IMR-90 (cell line): Measurements from ENCODE around the gene ZNF286A. TPM values are rescaled to one million over a fixed set of nuclear protein-coding genes. Genes with fewer than 3 reads are reported as not detected.
"Not testable (repeated sequence)": the region's sequence is repeated elsewhere in the genome, so short reads cannot be mapped to it uniquely, and the experiment has no call there.

Source experiments
- ATAC-seq: fragments of 200-7000 bp; cut with Tn5 transposase; 2 replicates; pipeline ENCODE4 v1.9.1; 2020; ENCODE audit warnings: low read depth, mild to moderate bottlenecking, moderate library complexity
- BruUV-seq: library from RNA; stranded (reverse); fragments of 400-500 nt; replicated peaks from 2 replicates; lab custom pipeline; 2021; lab: Mats Ljungman, UMichigan
- CTCF ChIA-PET: fragments of 300-600 bp; formaldehyde crosslinking; extraction: SDS; loops from one replicate; lab custom pipeline; 2021; ENCODE audit warnings: antibody characterized with exemption; lab: Yijun Ruan, JAX
- POLR2A ChIA-PET: fragments of 300-600 bp; sonication (Branson Sonifier 250); formaldehyde crosslinking; loops from one replicate; lab custom pipeline; 2022; ENCODE audit warnings: antibody characterized with exemption; ENCODE audit not compliant: unreplicated experiment; lab: Charles Lee
- DNase-seq: peaks from one replicate; pipeline ENCODE4 v3.0.0; 2013
- H2AFZ ChIP-seq: replicated peaks from 2 replicates; pipeline ENCODE3; 2013; ENCODE audit warnings: low read length, mild to moderate bottlenecking; ENCODE audit not compliant: poor library complexity
- H2AK5ac ChIP-seq: 2 replicates; pipeline ENCODE4 v1.6.1; 2013; ENCODE audit warnings: low read depth, low read length, inconsistent platforms
- H2AK9ac ChIP-seq: replicated peaks from 2 replicates; pipeline ENCODE3; 2013; ENCODE audit warnings: mild to moderate bottlenecking, low read depth, low read length, moderate library complexity; ENCODE audit not compliant: poor library complexity
- H2BK120ac ChIP-seq: 2 replicates; pipeline ENCODE4 v1.6.1; 2013; ENCODE audit warnings: low read depth, low read length, inconsistent platforms
- H2BK15ac ChIP-seq: 3 replicates; pipeline ENCODE4 v1.6.1; 2013; ENCODE audit warnings: low read depth, low read length, inconsistent platforms
- H2BK20ac ChIP-seq: 2 replicates; pipeline ENCODE4 v1.6.1; 2013; ENCODE audit warnings: low read depth, mild to moderate bottlenecking, inconsistent platforms, low read length, moderate library complexity
- H2BK5ac ChIP-seq: 2 replicates; pipeline ENCODE4 v1.6.1; 2013; ENCODE audit warnings: mild to moderate bottlenecking, low read depth, low read length, inconsistent platforms; ENCODE audit not compliant: poor library complexity, severe bottlenecking
- H3K14ac ChIP-seq: replicated peaks from 2 replicates; pipeline ENCODE4 v1.6.1; 2013; ENCODE audit warnings: low read depth, low read length, inconsistent platforms
- H3K18ac ChIP-seq: 2 replicates; pipeline ENCODE4 v1.6.1; 2013; ENCODE audit warnings: low read depth, low read length, control low read depth
- H3K23ac ChIP-seq: 2 replicates; pipeline ENCODE4 v1.6.1; 2013; ENCODE audit warnings: low read depth, low read length, inconsistent platforms
- H3K27ac ChIP-seq: 2 replicates; pipeline ENCODE4 v1.5.1; 2013; ENCODE audit warnings: mild to moderate bottlenecking, control low read depth, low read length; ENCODE audit not compliant: insufficient read depth
- H3K27me3 ChIP-seq: 2 replicates; pipeline ENCODE4 v1.6.1; 2013; ENCODE audit warnings: low read length; ENCODE audit not compliant: control insufficient read depth, insufficient read depth
- H3K36me3 ChIP-seq: 2 replicates; pipeline ENCODE4 v1.6.1; 2013; ENCODE audit warnings: low read length, mixed read lengths; ENCODE audit not compliant: control insufficient read depth, insufficient read depth
- H3K4ac ChIP-seq: 2 replicates; pipeline ENCODE4 v1.6.1; 2013; ENCODE audit warnings: low read depth, low read length, inconsistent platforms
- H3K4me1 ChIP-seq: 2 replicates; pipeline ENCODE4 v1.6.1; 2013; ENCODE audit warnings: low read length, mixed read lengths; ENCODE audit not compliant: control insufficient read depth, insufficient read depth
- H3K4me2 ChIP-seq: 2 replicates; pipeline ENCODE4 v1.6.1; 2013; ENCODE audit warnings: low read depth, mild to moderate bottlenecking, control low read depth, low read length, moderate library complexity
- H3K4me3 ChIP-seq: 2 replicates; pipeline ENCODE4 v1.5.1; 2013; ENCODE audit warnings: low read depth, mild to moderate bottlenecking, control low read depth, low read length, moderate library complexity; ENCODE audit not compliant: insufficient read depth
- H3K56ac ChIP-seq: 2 replicates; pipeline ENCODE4 v1.6.1; 2013; ENCODE audit warnings: low read length, inconsistent platforms; ENCODE audit not compliant: insufficient read depth; ENCODE audit errors: extremely low read depth
- H3K79me1 ChIP-seq, 2 experiments: 2 replicates each; pipeline ENCODE4 v1.6.1; 2013; ENCODE audit warnings: low read length in 2 of 2, inconsistent platforms in 1 of 2, low read depth in 1 of 2
- H3K9ac ChIP-seq: 2 replicates; pipeline ENCODE4 v1.6.1; 2013; ENCODE audit warnings: low read depth, low read length, control low read depth
- H3K9me1 ChIP-seq: 2 replicates; pipeline ENCODE4 v1.6.1; 2013; ENCODE audit warnings: low read length, inconsistent platforms; ENCODE audit not compliant: insufficient read depth
- H3K9me3 ChIP-seq: 2 replicates; pipeline ENCODE4 v1.6.1; 2013; ENCODE audit warnings: low read length; ENCODE audit not compliant: control insufficient read depth, insufficient read depth
- H4K20me1 ChIP-seq: 2 replicates; pipeline ENCODE4 v1.6.1; 2013; ENCODE audit warnings: low read length, inconsistent platforms; ENCODE audit not compliant: insufficient read depth
- H4K5ac ChIP-seq: 2 replicates; pipeline ENCODE4 v1.6.1; 2013; ENCODE audit warnings: mild to moderate bottlenecking, low read depth, low read length, control low read depth
- H4K8ac ChIP-seq, 2 experiments: 2 replicates each; pipeline ENCODE4 v1.6.1; 2013; ENCODE audit warnings: low read depth in 2 of 2, low read length in 2 of 2, control low read depth in 1 of 2, inconsistent platforms in 1 of 2
- H4K91ac ChIP-seq: 2 replicates; pipeline ENCODE4 v1.6.1; 2013; ENCODE audit warnings: low read depth, low read length, inconsistent platforms; ENCODE audit not compliant: insufficient read depth
- WGBS, 2 experiments: methylation state at CpG; one replicate each; pipeline versions ENCODE4 v1.1.5 to v1.1.7; 2013; ENCODE audit warnings: missing lambda C conversion rate in 2 of 2; ENCODE audit not compliant: insufficient read length in 1 of 2; ENCODE audit errors: extremely low coverage in 2 of 2; 5-methylcytosine and 5-hydroxymethylcytosine counted together
- dilution Hi-C: fragments of 300-500 bp; cut with HindIII; formaldehyde crosslinking; loops from one replicate; pipeline ENCODE4 v1.14.3; 2018; ENCODE audit warnings: low sequenced_read_pairs; ENCODE audit not compliant: unreplicated experiment
- in situ Hi-C: fragments of 300-500 bp; cut with MboI; formaldehyde crosslinking; loops from 3 replicates; pipeline ENCODE4 v1.14.3; 2019; ENCODE audit warnings: low sequenced_read_pairs, inconsistent platforms, mixed read lengths
- intact Hi-C: fragments of 100-400 bp; cut with micrococcal nuclease; formaldehyde crosslinking; loops from 2 replicates; pipeline ENCODE4 v1.10.0; 2022
- polyA plus RNA-seq, 3 experiments: library from polyadenylated mRNA; depleted of rRNA; stranded (reverse); fragments of >200 nt; gene quantifications; 2 replicates each; pipeline ENCODE4 v1.2.3, GENCODE V29; 2012; ENCODE audit warnings: low replicate concordance in 1 of 3
- total RNA-seq: library from RNA; depleted of rRNA; stranded (reverse); fragments of >200 nt; gene quantifications from 2 replicates; pipeline ENCODE4 v1.2.3, GENCODE V29; 2012

ZNF286A gene
- total and polyA plus RNA-seq, 2 of the 4 experiments (the other 2 are of a cell fraction), result 19.8 to 37.6 TPM

DNA sequence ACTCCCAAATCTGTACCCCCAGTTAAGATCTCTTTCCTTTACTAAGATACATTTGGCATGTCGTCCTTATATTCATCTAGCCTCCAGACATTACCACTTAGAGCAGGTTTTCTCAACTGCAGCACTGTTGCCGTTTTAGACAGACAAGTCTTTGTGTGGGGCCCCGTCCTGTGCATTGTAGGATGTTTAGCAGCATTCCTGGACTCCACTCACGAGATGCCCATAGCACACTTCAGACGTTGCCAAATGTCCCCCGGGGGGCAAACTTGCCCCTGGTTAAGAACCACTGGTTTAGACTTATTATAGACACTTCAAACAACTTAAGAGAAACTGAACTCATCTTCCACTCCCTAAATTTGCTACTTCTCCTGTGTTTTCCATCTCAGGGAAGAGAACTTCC lies 23.6 kb upstream of the ZNF286A start:
- H3K23ac ChIP-seq, H3K18ac ChIP-seq, ATAC-seq, intact Hi-C loops, H2BK120ac ChIP-seq, DNase-seq, H3K9me1 ChIP-seq, in situ Hi-C loops, H3K36me3 ChIP-seq, CTCF ChIA-PET, H3K4me1 ChIP-seq, H3K14ac ChIP-seq, H4K8ac ChIP-seq, POLR2A ChIA-PET, H3K27me3 ChIP-seq, H2BK5ac ChIP-seq, dilution Hi-C loops, H3K9me3 ChIP-seq, H3K9ac ChIP-seq, H3K4ac ChIP-seq, H3K4me3 ChIP-seq, H4K20me1 ChIP-seq, H2BK20ac ChIP-seq, H3K4me2 ChIP-seq, H3K27ac ChIP-seq, H2AFZ ChIP-seq, H2AK5ac ChIP-seq, BruUV-seq, H4K5ac ChIP-seq, H3K56ac ChIP-seq, H4K91ac ChIP-seq, H2BK15ac ChIP-seq, H3K79me1 ChIP-seq, H2AK9ac ChIP-seq: not testable (repeated sequence)
- 100% methylated on average over 3 of the region's 6 CpGs; no CpG with 5 or more reads in 1 of the 2 experiments for WGBS, 2 experiments

- Histone ChIP-seq H4K8ac (peak overlapping the region in 1 of 2 experiments; percentile 77; a peak in 1 of 4 replicates), H3K79me1 (peaks cover 0 to 10% of the 10 kb centered on the region in 2 experiments; a peak in 1 of 4 replicates)
- H3K4me1 ChIP-seq, H3K23ac ChIP-seq, H4K20me1 ChIP-seq, H3K27ac ChIP-seq, H3K4me3 ChIP-seq, H3K9me3 ChIP-seq, H3K4ac ChIP-seq, H4K91ac ChIP-seq, H3K9ac ChIP-seq, H3K14ac ChIP-seq, CTCF ChIA-PET, H3K4me2 ChIP-seq, H2BK5ac ChIP-seq, H2BK15ac ChIP-seq, H2AFZ ChIP-seq, H4K5ac ChIP-seq, POLR2A ChIA-PET, intact Hi-C loops, H3K27me3 ChIP-seq, H2AK5ac ChIP-seq, dilution Hi-C loops, BruUV-seq, H3K18ac ChIP-seq, in situ Hi-C loops, H2BK120ac ChIP-seq, ATAC-seq, H3K56ac ChIP-seq, H2BK20ac ChIP-seq, H3K9me1 ChIP-seq, DNase-seq, H2AK9ac ChIP-seq, H3K36me3 ChIP-seq: not testable (repeated sequence)
- WGBS, 2 experiments, result no CpG with 5 or more reads among the region's 3 CpGs
These were observed 16.4 kb upstream of the ZNF286A start for GRCh38 chr17:15683135-15683534.
